Vagina (tissue), 2 donors: ENCODE results near the gene ITGB3.

Source experiments
- CTCF ChIP-seq, 3 experiments: fragments of 450-650 bp in 2 of 3; fragments of 200-600 bp in 1 of 3; sonication (generic) in 1 of 3; IDR thresholded peaks; one replicate each; pipeline ENCODE4 v1.5.1; 2017 to 2019; ENCODE audit warnings: antibody characterized with exemption in 3 of 3, mild to moderate bottlenecking in 2 of 3, moderate library complexity in 2 of 3
- POLR2AphosphoS5 ChIP-seq, 2 donors: sonication (generic); formaldehyde crosslinking; IDR thresholded peaks; one replicate each; pipeline ENCODE4 v1.9.0; 2017; ENCODE audit warnings: antibody characterized with exemption in 2 of 2, mild to moderate bottlenecking in 2 of 2, low read depth in 1 of 2; ENCODE audit not compliant: insufficient read depth in 1 of 2

GRCh38 chr17:47266782-47267181 is 13.2 kb downstream of the ITGB3 start:
- TF ChIP-seq CTCF (IDR thresholded peaks at IDR 0.05) (no peak), POLR2AphosphoS5 (IDR thresholded peaks at IDR 0.05; ENCODE audit: insufficient read depth in 1 of 2, low read depth in 1 of 2) (no peak)
